ENCODE measurements around the gene SLIT3.

DNA sequence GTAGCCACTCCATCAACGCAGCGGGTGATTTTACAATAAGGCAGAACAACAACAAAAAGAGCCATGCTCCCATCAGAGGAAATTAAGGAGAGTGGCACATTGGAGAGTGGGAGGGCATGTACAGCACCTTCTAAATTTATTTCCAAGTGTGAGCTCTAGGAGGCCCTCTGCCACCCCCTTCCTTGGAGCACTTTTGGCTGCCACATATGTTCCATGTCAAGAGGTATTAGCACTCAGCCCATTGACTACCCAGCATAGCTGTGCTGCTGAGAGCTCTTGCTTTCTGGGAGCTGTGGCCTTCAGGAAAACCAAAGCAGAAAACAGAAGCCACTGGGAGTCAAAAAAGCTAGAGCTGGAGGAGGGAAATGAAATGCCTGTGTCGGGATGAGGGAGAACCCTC, 521.6 kb downstream of the SLIT3 start:
- no peak for TF ChIP-seq POLR2AphosphoS5 (IDR thresholded peaks at IDR 0.05; ENCODE audit: low read depth, low read length)
- TF ChIP-seq RCOR1 (IDR thresholded peaks at IDR 0.05; ENCODE audit: low read length) = no peak
- TF ChIP-seq, protein P1, sequence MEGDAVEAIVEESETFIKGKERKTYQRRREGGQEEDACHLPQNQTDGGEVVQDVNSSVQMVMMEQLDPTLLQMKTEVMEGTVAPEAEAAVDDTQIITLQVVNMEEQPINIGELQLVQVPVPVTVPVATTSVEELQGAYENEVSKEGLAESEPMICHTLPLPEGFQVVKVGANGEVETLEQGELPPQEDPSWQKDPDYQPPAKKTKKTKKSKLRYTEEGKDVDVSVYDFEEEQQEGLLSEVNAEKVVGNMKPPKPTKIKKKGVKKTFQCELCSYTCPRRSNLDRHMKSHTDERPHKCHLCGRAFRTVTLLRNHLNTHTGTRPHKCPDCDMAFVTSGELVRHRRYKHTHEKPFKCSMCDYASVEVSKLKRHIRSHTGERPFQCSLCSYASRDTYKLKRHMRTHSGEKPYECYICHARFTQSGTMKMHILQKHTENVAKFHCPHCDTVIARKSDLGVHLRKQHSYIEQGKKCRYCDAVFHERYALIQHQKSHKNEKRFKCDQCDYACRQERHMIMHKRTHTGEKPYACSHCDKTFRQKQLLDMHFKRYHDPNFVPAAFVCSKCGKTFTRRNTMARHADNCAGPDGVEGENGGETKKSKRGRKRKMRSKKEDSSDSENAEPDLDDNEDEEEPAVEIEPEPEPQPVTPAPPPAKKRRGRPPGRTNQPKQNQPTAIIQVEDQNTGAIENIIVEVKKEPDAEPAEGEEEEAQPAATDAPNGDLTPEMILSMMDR (IDR thresholded peaks at IDR 0.05) = no peak
- TF ChIP-seq MXI1 (IDR thresholded peaks at IDR 0.05; ENCODE audit: low read depth, low read length) = no peak
- TF ChIP-seq FOXJ3 (CRISPR knock-in tag; IDR thresholded peaks at IDR 0.05) = no peak
- TF ChIP-seq CHD2 (IDR thresholded peaks at IDR 0.05; ENCODE audit: low read length, partially characterized antibody) = no peak
- TF ChIP-seq USF1 (IDR thresholded peaks at IDR 0.05; ENCODE audit: borderline replicate concordance, low read depth) = no peak
- no peak for TF ChIP-seq RXRA (IDR thresholded peaks at IDR 0.05; ENCODE audit: borderline replicate concordance, low read depth)
- TF ChIP-seq RAD21 (IDR thresholded peaks at IDR 0.05; ENCODE audit: low read length) = no peak
- no peak for TF ChIP-seq MAX (IDR thresholded peaks at IDR 0.05; ENCODE audit: low read depth)

Measured in SK-N-SH (cell line).